HEK293 (cell line): ENCODE results near the gene SCUBE1.

Experiments
- TF ChIP-seq, protein P1 (sequence below): fragments of 450-650 bp; IDR thresholded peaks from 2 replicates; pipeline ENCODE4 v1.5.1; 2018; ENCODE audit warnings: missing biosample characterization, mild to moderate bottlenecking, missing genetic modification characterization
- TF ChIP-seq, protein P2 (sequence below): fragments of 450-650 bp; formaldehyde crosslinking; IDR thresholded peaks from 2 replicates; pipeline ENCODE4 v1.5.1; 2016; ENCODE audit warnings: missing biosample characterization, missing genetic modification characterization

DNA sequence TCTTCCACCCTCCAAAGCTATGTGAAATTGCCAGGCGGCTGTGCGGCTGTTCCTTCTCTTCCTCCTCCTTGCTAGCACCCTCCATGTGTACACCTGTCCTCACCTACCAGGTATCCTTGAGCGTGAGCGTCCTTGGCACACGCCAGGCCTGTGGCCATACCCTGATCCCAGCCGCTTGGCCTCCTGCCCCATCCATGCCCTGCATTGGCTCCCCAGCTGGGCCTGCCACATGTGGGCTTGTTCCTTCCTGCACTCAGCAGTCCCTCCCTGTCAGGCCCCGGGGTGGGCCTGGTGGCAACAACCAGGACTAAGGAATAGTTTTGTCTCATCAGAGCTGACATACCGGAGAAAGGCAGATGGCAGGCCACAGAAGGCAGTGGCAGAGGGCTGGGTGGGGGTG lies 40.0 kb downstream of the SCUBE1 start:
- TF ChIP-seq, protein P1, sequence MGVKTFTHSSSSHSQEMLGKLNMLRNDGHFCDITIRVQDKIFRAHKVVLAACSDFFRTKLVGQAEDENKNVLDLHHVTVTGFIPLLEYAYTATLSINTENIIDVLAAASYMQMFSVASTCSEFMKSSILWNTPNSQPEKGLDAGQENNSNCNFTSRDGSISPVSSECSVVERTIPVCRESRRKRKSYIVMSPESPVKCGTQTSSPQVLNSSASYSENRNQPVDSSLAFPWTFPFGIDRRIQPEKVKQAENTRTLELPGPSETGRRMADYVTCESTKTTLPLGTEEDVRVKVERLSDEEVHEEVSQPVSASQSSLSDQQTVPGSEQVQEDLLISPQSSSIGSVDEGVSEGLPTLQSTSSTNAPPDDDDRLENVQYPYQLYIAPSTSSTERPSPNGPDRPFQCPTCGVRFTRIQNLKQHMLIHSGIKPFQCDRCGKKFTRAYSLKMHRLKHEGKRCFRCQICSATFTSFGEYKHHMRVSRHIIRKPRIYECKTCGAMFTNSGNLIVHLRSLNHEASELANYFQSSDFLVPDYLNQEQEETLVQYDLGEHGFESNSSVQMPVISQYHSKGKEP (tag by site-specific recombination), result no peak
- TF ChIP-seq, protein P2, sequence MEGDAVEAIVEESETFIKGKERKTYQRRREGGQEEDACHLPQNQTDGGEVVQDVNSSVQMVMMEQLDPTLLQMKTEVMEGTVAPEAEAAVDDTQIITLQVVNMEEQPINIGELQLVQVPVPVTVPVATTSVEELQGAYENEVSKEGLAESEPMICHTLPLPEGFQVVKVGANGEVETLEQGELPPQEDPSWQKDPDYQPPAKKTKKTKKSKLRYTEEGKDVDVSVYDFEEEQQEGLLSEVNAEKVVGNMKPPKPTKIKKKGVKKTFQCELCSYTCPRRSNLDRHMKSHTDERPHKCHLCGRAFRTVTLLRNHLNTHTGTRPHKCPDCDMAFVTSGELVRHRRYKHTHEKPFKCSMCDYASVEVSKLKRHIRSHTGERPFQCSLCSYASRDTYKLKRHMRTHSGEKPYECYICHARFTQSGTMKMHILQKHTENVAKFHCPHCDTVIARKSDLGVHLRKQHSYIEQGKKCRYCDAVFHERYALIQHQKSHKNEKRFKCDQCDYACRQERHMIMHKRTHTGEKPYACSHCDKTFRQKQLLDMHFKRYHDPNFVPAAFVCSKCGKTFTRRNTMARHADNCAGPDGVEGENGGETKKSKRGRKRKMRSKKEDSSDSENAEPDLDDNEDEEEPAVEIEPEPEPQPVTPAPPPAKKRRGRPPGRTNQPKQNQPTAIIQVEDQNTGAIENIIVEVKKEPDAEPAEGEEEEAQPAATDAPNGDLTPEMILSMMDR (tag by site-specific recombination), result no peak
